Activated CD8-positive, alpha-beta memory T cell treated with anti-CD3 and anti-CD28 coated beads for 48 hours (primary cell): Measurements from ENCODE around the gene SSTR3.
"Not testable (repeated sequence)": the region's sequence is repeated elsewhere in the genome, so short reads cannot be mapped to it uniquely, and the experiment has no call there.

Source experiments
- DNase-seq, 3 experiments: peaks; one replicate each; pipeline ENCODE4 v3.0.0-alpha.2; 2020; ENCODE audit warnings: low read depth in 2 of 3, low spot score in 2 of 3

SSTR3 gene

GRCh38 chr22:37242395-37242918 lies 30.2 kb upstream of the SSTR3 start:
- DNase-seq = peak in 2 of 3 experiments; percentile 66 to 77

GRCh38 chr22:37241351-37242142 lies 29.3 kb upstream of the SSTR3 start:
- DNase-seq = no peak

GRCh38 chr22:37240941-37241320 lies 28.7 kb upstream of the SSTR3 start:
- DNase-seq = no peak

GRCh38 chr22:37240240-37240940 lies 28.1 kb upstream of the SSTR3 start:
- DNase-seq = no peak

GRCh38 chr22:37239336-37240239 lies 27.3 kb upstream of the SSTR3 start:
- no peak for DNase-seq

DNA sequence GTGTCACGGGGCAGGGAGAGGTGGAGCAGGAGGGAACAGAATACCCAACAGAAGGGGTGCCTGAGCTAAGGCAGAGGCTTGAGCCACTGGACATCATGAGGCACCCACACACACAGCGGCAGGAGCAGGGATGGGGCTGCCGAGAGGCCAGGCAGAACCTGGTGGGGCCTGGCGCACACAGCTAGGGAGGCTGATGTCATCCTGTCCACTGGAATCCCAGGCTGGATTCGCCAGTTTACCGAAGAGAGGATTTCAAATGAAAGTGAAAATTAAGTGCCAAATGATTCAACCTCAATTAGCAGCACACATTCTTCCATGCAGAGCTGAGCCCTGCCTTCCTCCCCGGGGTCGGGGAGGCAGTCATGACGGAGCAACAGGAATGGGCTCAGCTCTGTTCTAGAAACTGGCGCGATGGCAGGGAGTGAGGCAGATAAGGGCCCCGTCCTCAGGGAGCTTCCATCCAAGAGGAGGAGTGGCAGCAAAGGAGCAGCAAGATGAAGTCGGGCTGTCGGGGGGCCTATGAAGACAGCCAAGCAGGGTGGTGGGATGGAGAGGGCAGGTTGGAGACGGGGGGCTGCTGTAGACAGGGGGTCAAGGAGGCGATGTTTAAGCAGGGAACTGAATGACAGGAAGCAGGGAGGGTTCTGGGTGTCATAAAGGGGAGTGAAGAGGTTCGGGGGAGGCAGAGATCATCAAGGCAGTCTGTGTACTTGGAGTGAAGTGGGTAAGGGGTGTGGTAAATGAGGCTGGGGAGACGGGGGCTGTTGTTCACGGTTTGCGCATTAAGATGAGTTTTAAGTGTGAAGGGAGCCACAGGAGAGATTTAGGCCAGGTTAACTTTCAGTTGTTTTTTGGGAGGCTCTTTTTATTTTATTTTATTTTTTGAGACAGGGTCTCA lies 25.3 kb upstream of the SSTR3 start:
- DNase-seq = no peak

DNA sequence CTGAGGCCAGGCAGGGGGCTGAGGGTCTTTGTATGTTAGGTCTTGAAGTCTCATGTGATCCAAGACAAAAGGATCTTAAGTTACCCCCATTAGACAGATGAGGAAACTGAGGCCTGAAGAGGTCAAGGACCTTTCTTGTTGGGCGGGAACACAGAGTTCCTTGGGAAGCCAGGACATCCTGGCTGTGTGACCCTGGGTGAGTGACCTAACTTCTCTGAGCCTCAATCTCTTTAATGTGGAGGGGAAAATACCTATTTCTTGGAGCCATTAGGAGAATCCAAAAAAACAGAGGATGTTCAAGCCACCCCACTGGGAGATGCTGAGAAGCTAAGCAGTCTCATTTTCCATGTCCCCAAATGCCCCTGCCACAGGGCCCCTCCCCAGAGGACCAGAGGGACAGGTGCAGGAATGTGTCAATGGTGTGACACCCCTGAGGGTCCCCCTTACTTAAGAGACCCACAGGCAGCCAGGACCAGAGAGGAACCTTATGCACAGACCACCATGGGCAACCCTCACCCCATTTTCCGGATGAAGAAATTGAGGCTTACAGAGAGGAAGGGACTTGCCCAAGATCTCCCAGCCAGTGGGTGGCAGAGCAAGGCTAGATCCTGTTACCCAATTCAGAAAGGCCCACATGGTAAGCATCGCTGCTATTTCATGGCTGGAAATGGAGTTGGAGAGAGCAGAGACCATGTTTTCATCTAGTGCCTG lies 23.8 kb upstream of the SSTR3 start:
- DNase-seq = no peak

DNA sequence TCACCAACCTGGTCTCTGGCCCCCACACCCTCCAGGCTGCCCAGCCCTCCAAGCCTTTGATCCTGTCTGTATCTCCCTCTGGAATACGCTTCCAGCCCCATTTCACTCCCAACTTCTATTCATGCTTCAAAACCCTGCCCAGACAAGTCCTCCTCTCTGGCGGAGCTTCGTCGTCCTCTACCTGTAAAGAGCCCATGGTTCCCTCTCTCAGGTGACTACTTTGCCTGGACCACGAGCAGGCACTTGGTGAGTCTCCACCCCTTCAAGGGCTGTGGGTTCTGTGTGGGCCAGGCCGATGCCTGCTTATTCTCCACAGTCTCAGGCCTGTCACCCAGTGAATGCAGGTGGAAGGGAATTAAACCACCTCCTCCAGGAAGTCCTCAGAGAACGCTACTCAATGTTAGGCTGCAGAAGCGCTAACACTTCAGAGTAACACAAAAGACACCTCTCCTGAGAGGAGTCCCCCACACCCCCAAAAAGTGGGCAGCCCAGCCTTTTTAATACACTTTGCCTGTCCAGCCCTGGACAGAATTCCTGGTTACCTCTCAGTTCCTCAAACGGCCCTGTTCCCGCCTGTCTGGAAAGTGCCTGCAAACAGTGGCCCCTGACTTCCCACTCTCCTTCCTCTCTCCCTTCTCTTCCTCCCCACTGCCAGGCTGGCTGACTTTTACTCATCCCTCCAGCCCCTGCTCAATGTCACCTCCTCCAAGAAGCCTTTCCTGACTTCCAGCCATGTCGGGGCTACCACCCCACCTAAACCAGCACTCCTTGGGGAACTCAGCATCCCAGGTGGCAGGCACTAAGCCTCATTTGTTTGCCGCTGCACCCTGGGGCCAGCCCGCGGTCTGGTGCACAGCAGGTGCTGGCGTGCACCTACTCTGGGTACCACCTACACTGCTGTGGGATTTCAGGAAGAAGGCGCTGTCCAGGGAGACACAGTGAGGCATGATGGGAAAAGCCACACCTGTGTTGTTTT lies 22.7 kb upstream of the SSTR3 start:
- no peak for DNase-seq

DNA sequence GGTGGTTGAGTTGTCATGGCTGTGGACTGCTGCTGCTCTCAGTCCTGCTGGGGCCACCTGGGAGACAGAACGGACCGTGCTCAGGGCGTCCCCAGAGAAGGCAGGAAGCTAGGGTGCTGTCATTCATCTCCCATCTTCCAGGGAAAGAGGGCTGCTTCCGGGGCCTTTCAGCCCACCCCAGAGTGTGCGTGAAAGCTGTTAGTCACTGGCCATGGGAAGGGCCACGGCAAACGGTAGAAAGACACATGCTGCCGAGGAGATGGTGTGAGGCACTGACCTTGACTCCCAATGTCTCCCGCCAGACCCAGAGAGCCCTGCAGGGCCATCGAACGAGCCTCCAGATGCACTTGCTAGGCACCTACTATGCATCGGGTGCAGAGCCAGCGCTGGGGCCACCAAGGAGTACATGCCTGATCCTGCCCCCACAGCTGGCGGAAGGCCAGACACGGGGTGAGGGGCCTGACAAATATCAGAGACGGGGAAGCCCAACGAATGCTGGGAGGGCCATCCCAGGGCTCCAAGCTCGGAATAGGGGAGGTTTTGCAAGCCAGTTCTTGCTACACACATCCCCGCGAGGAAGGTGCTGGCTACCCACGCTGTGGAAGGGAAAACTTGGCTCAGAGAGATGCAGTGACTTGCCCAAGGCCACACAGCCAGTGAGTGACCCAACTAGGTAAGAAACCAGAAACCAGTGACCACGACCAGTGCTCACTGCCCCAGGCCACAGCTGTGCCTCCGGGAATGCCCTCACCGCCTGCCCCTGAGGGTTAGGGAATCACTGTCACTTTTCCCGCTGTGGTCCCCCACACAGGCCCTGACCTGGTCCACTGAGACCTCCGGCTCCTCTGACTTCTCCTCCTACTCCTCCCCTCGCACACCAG lies 21.7 kb upstream of the SSTR3 start:
- DNase-seq = no peak

DNA sequence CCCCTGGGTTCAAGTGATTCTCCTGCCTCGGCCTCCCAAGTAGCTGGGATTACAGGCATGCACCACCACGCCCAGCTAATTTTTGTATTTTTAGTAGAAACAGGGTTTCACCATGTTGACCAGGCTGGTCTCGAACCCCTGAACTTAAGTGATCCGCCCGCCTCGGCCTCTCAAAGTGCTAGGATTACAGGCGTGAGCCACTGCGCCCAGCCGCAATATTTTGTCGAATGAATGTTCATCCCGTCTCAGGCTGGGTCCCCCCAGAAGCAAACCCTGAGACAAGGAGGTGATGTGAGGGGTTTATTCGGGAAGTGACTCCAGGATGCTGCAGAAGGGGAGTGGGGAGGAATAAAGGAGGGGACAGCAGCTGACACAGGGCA lies 21.1 kb upstream of the SSTR3 start:
- DNase-seq = not testable (repeated sequence)

- no peak for DNase-seq
These were observed 20.1 kb upstream of the SSTR3 start for GRCh38 chr22:37232140-37232998.

DNA sequence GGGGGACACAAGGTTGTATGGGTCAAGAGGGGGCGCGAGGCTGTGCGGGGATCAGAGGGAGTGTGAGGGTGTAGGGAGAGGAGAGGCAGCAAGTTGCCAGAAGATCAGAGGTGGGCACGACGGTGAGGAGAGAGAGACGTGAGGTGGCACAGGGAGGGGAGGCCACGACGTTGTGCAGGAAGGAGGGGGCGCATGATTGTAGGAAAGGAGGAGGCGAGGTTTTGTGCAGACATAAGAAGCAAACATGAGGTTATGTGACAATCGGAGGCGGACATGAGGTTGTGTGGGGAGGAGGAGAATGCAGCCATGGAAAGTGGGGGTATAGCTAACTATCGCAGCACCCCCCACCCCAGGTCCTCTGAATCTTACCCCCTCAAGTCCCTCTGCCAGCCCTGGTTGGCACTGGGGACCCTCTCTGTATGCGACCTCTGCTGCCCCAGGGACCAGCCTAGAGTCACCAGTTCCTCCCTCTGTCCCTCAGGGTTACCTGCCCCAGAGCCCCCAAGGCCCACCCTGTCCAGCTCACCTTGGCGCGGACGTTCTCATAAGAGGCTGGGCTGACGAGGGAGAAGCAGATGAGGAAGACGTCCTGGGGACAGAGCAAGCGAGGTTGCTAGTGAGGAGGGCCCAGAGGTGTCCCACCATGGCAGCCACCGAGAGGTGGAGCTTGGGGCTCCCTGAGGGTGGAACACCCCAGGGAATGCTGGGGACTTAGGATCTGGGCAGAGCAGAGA lies 19.3 kb upstream of the SSTR3 start:
- DNase-seq = no peak

DNA sequence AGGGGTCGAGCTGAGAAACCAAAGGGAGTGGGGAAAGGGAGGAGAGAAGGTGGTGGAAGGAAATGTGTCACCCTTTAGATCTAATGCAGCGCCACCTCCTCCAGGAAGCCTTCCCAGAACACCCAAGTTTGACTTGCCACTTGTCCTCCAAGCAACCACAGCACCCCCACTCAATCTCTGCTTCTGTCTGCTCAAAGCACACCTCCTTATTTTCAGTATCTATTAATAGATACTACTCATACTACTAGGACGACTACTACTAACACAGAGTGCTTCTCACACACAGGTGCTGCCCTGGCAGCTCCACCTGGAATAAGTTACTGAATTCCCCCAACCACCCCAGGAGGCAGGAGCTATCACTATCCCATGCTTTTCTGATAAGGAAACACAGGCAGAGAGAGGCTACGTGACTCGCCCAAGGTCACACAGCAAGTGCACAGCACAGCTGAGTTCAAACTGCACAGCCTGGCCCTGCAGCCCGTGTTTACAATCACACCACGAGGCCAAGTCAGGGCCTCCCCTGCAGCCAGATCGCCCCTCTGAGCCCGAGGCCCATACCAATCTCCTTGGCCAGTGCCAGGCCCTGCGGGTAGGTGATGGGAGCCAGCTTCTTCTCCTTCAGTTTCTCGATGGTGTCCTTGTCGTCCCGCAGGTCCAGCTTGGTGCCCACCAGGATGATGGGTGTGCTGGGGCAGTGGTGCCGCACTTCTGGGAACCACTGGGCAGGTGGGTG lies 18.6 kb upstream of the SSTR3 start:
- peak in 1 of 3 experiments; percentile 57 for DNase-seq

- peak in 2 of 3 experiments; percentile 79 to 80 for DNase-seq
These were observed 17.8 kb upstream of the SSTR3 start for GRCh38 chr22:37229805-37230672.
